K562 (cell line): ENCODE data around the gene EMC8. TPM values are rescaled to one million over a fixed set of nuclear protein-coding genes. Genes with fewer than 3 reads are reported as not detected.

Experiments
- BRF1 ChIP-seq: IDR thresholded peaks from 3 replicates; pipeline ENCODE4 v1.6.1; 2011; ENCODE audit warnings: borderline replicate concordance, mild to moderate bottlenecking; ENCODE audit not compliant: insufficient read length; ENCODE audit errors: extremely low read depth
- ELK1 ChIP-seq: sonication (generic); formaldehyde crosslinking; IDR thresholded peaks from 2 replicates; pipeline ENCODE4 v1.8.1; 2022; ENCODE audit warnings: missing genetic modification reagents
- KDM4B ChIP-seq, 2 experiments: fragments of 450-650 bp in 1 of 2; sonication (generic) in 1 of 2; IDR thresholded peaks; 2 replicates each; pipeline ENCODE4 v1.6.1; 2016 to 2017; ENCODE audit warnings: borderline replicate concordance in 2 of 2, antibody characterized with exemption in 1 of 2, low read depth in 1 of 2, mild to moderate bottlenecking in 1 of 2
- MAFK ChIP-seq: IDR thresholded peaks from 2 replicates; pipeline ENCODE4 v1.6.1; 2011; ENCODE audit warnings: low read length, improper control_type of control experiment
- NFRKB ChIP-seq: fragments of 450-650 bp; IDR thresholded peaks from 2 replicates; pipeline ENCODE4 v1.6.1; 2016; ENCODE audit warnings: low read depth
- PATZ1 ChIP-seq: fragments of 250-450 bp; sonication (Bioruptor Pico); IDR thresholded peaks from 2 replicates; pipeline ENCODE4 v1.5.0; 2020; ENCODE audit warnings: mild to moderate bottlenecking, borderline replicate concordance
- PRDM10 ChIP-seq: fragments of 450-650 bp; IDR thresholded peaks from 2 replicates; pipeline ENCODE4 v1.6.1; 2018; ENCODE audit not compliant: partially characterized antibody
- RAD21 ChIP-seq, 2 experiments: fragments of 250-450 bp in 1 of 2; fragments of 450-650 bp in 1 of 2; sonication (Bioruptor Pico) in 1 of 2; formaldehyde crosslinking in 1 of 2; IDR thresholded peaks in 1 of 2; conservative IDR thresholded peaks in 1 of 2; 2 replicates each; pipeline versions ENCODE4 v1.4.0 to v1.8.0; 2020 to 2022; ENCODE audit warnings: mild to moderate bottlenecking in 2 of 2, moderate library complexity in 1 of 2
- RAD51 ChIP-seq: fragments of 450-650 bp; IDR thresholded peaks from 2 replicates; pipeline ENCODE4 v1.7.1; 2016; ENCODE audit warnings: low read depth, mild to moderate bottlenecking, borderline replicate concordance
- SMAD4 ChIP-seq: fragments of 250-450 bp; sonication (Bioruptor Pico); conservative IDR thresholded peaks from 2 replicates; pipeline ENCODE4 v1.8.0; 2021; ENCODE audit warnings: inconsistent platforms, mild to moderate bottlenecking, moderate library complexity
- TEAD1 ChIP-seq, 2 experiments: fragments of 450-650 bp in 1 of 2; sonication (generic) in 1 of 2; formaldehyde crosslinking; IDR thresholded peaks; 2 replicates each; pipeline versions ENCODE4 v1.4.0 to v1.8.0; 2020 to 2022; ENCODE audit warnings: mild to moderate bottlenecking in 2 of 2, missing genetic modification reagents in 1 of 2
- ZBTB8A ChIP-seq: fragments of 450-650 bp; IDR thresholded peaks from 2 replicates; pipeline ENCODE4 v1.6.1; 2018; ENCODE audit warnings: mild to moderate bottlenecking, moderate library complexity; ENCODE audit not compliant: partially characterized antibody
- ZKSCAN1 ChIP-seq: fragments of 150-350 bp; IDR thresholded peaks from 2 replicates; pipeline ENCODE4 v1.6.1; 2016; ENCODE audit warnings: low read depth, low read length
- ZKSCAN8 ChIP-seq: fragments of 200-800 bp; sonication (Bioruptor generic); IDR thresholded peaks from 2 replicates; pipeline ENCODE4 v1.6.1; 2016; ENCODE audit warnings: missing genetic modification characterization, missing compliant biosample characterization
- ZNF311 ChIP-seq: fragments of 250-450 bp; sonication (Bioruptor Pico); IDR thresholded peaks from 2 replicates; pipeline ENCODE4 v1.4.0; 2020; ENCODE audit warnings: mild to moderate bottlenecking, moderate library complexity
- ZNF57 ChIP-seq: fragments of 450-650 bp; formaldehyde crosslinking; IDR thresholded peaks from 2 replicates; pipeline ENCODE4 v1.4.0; 2020; ENCODE audit warnings: mild to moderate bottlenecking, moderate library complexity
- polyA plus RNA-seq, 8 experiments: library from polyadenylated mRNA; depleted of rRNA in 4 of 8; stranded (reverse) in 5 of 8; unstranded in 3 of 8; fragments of >200 nt; fragmentation: Nextera tagmentation in 2 of 8; fragmentation: Illumina TruSeq in 1 of 8; extraction: Ambion mirVana in 2 of 8; extraction: Trizol in 1 of 8; gene quantifications; 2 replicates each; pipeline versions ENCODE4 v1.2.1 to v1.2.3, GENCODE V29; 2011 to 2014; ENCODE audit warnings: inconsistent platforms in 1 of 8, missing spikeins in 1 of 8
- total RNA-seq, 7 experiments: library from RNA; depleted of rRNA in 6 of 7; stranded (reverse); fragments of >200 nt in 6 of 7; fragmentation: Illumina TruSeq in 2 of 7; extraction: Trizol in 2 of 7; gene quantifications; 2 replicates each; pipeline versions ENCODE4 v1.2.1 to v1.2.3, GENCODE V29; 2011 to 2021; ENCODE audit warnings: low replicate concordance in 1 of 7

Gene EMC8
- total and polyA plus RNA-seq, 9 of the 15 experiments (the other 6 are each of a cell fraction or from before 2014, with no cell fraction given), result 11.4 to 81.8 (median 48.6) TPM

- TF ChIP-seq BRF1, result no peak
- no peak for TF ChIP-seq ZBTB8A
- TF ChIP-seq PATZ1 (CRISPR knock-in tag), result no peak
- TF ChIP-seq RAD21 (CRISPR knock-in tag; conservative IDR thresholded peaks at IDR 0.05 in 1 of 2, IDR thresholded peaks at IDR 0.05 in 1 of 2), result peak; percentile 97 to 99
- peak; percentile 96 for TF ChIP-seq PRDM10
- TF ChIP-seq NFRKB, result no peak
- TF ChIP-seq ZKSCAN1, result no peak
- TF ChIP-seq MAFK, result no peak
- no peak for TF ChIP-seq KDM4B (IDR thresholded peaks at IDR 0.05; ENCODE audit: borderline replicate concordance in 2 of 2, low read depth in 1 of 2)
- TF ChIP-seq SMAD4, result peak; percentile 44; the same call in 1 of the 2 replicates
- no peak for TF ChIP-seq ZNF57
- no peak for TF ChIP-seq RAD51
- TF ChIP-seq ELK1 (CRISPR knock-in tag), result no peak
- peak in 1 of 2 experiments; percentile 33; a peak in 1 of 4 replicates for TF ChIP-seq TEAD1 (CRISPR knock-in tag; IDR thresholded peaks at IDR 0.05)
- no peak for TF ChIP-seq ZKSCAN8 (CRISPR knock-in tag)
- TF ChIP-seq ZNF311 (CRISPR knock-in tag), result no peak
Observed at GRCh38 chr16:85821390-85822135, 22.2 kb upstream of the EMC8 start (continued).
